HEK293 (cell line): Measurements from ENCODE around the gene FOLR2.
A peak's percentile ranks its signal among the peaks of the same experiment; 100 is the strongest.

ENCODE experiments used
- CTCF ChIA-PET: fragments of 350-600 bp; formaldehyde crosslinking; extraction: SDS; loops from one replicate; lab custom pipeline; 2021; ENCODE audit warnings: antibody characterized with exemption; lab: Yijun Ruan, JAX
- POLR2A ChIA-PET: fragments of 300-600 bp; formaldehyde crosslinking; extraction: SDS; loops from one replicate; lab custom pipeline; 2020; ENCODE audit warnings: antibody characterized with exemption, inconsistent platforms; lab: Yijun Ruan, JAX
- H3K27ac ChIP-seq: fragments of 200-500 bp; sonication (Bioruptor generic); 2 replicates; pipeline ENCODE4 v1.5.1; 2014; ENCODE audit warnings: low read depth, low read length, control low read depth, inconsistent platforms; ENCODE audit errors: extremely low read depth
- H3K36me3 ChIP-seq, 2 experiments: fragments of 200-500 bp in 1 of 2; sonication (Bioruptor generic) in 1 of 2; 1 replicate in 1 of 2; 2 replicates in 1 of 2; pipeline ENCODE4 v1.5.1; 2014 to 2017; ENCODE audit warnings: inconsistent platforms in 2 of 2, low read length in 2 of 2; ENCODE audit not compliant: control insufficient read depth in 2 of 2, insufficient read depth in 1 of 2
- H3K4me1 ChIP-seq: fragments of 200-500 bp; sonication (Bioruptor generic); 2 replicates; pipeline ENCODE4 v1.5.1; 2014; ENCODE audit warnings: mild to moderate bottlenecking, low read length, inconsistent platforms; ENCODE audit not compliant: control insufficient read depth, insufficient read depth
- H3K4me3 ChIP-seq: 2 replicates; pipeline ENCODE4 v1.5.1; 2011; ENCODE audit warnings: low read depth, mild to moderate bottlenecking, control low read depth, low read length, moderate library complexity
- H3K9me3 ChIP-seq: fragments of 200-500 bp; sonication (Bioruptor generic); 2 replicates; pipeline ENCODE4 v1.5.1; 2014; ENCODE audit warnings: low read depth, low read length, inconsistent platforms; ENCODE audit not compliant: control insufficient read depth, insufficient read depth
- GLIS1 ChIP-seq: fragments of 450-650 bp; formaldehyde crosslinking; IDR thresholded peaks from 2 replicates; pipeline ENCODE4 v1.5.1; 2016; ENCODE audit warnings: missing biosample characterization, missing genetic modification characterization
- GLIS2 ChIP-seq: fragments of 450-650 bp; formaldehyde crosslinking; IDR thresholded peaks from 2 replicates; pipeline ENCODE4 v1.5.1; 2016; ENCODE audit warnings: missing biosample characterization, missing genetic modification characterization
- KLF1 ChIP-seq: fragments of 450-650 bp; formaldehyde crosslinking; IDR thresholded peaks from 2 replicates; pipeline ENCODE4 v1.5.1; 2016; ENCODE audit warnings: missing biosample characterization, missing genetic modification characterization
- KLF8 ChIP-seq: fragments of 450-650 bp; formaldehyde crosslinking; IDR thresholded peaks from 2 replicates; pipeline ENCODE4 v1.5.1; 2016; ENCODE audit warnings: missing biosample characterization, missing genetic modification characterization
- PRDM1 ChIP-seq: fragments of 450-650 bp; formaldehyde crosslinking; IDR thresholded peaks from 2 replicates; pipeline ENCODE4; 2016; ENCODE audit warnings: missing biosample characterization, missing genetic modification characterization
- SCRT1 ChIP-seq: fragments of 450-650 bp; formaldehyde crosslinking; IDR thresholded peaks from 2 replicates; pipeline ENCODE4 v1.5.1; 2016; ENCODE audit warnings: missing biosample characterization, missing genetic modification characterization, borderline replicate concordance
- SCRT2 ChIP-seq: fragments of 450-650 bp; formaldehyde crosslinking; IDR thresholded peaks from 2 replicates; pipeline ENCODE4 v1.5.1; 2016; ENCODE audit warnings: missing biosample characterization, missing genetic modification characterization
- SP7 ChIP-seq: fragments of 450-650 bp; formaldehyde crosslinking; IDR thresholded peaks from 2 replicates; pipeline ENCODE4 v1.5.1; 2016; ENCODE audit warnings: missing biosample characterization, missing genetic modification characterization
- WT1 ChIP-seq: fragments of 450-650 bp; formaldehyde crosslinking; IDR thresholded peaks from 2 replicates; pipeline ENCODE4 v1.5.1; 2016; ENCODE audit warnings: missing biosample characterization, missing genetic modification characterization
- ZBTB17 ChIP-seq: fragments of 450-650 bp; formaldehyde crosslinking; IDR thresholded peaks from 2 replicates; pipeline ENCODE4 v1.5.1; 2016; ENCODE audit warnings: missing biosample characterization, missing genetic modification characterization
- ZBTB20 ChIP-seq: fragments of 450-650 bp; formaldehyde crosslinking; IDR thresholded peaks from 2 replicates; pipeline ENCODE4 v1.5.1; 2016; ENCODE audit warnings: missing biosample characterization, missing genetic modification characterization
- ZBTB48 ChIP-seq: fragments of 450-650 bp; formaldehyde crosslinking; IDR thresholded peaks from 2 replicates; pipeline ENCODE4 v1.5.1; 2016; ENCODE audit warnings: missing biosample characterization, missing genetic modification characterization
- ZBTB7A ChIP-seq: fragments of 450-650 bp; formaldehyde crosslinking; IDR thresholded peaks from 2 replicates; pipeline ENCODE4 v1.5.1; 2016; ENCODE audit warnings: low read depth, missing biosample characterization, missing genetic modification characterization
- ZBTB8A ChIP-seq: fragments of 450-650 bp; formaldehyde crosslinking; IDR thresholded peaks from 2 replicates; pipeline ENCODE4 v1.5.1; 2016; ENCODE audit warnings: missing biosample characterization, missing genetic modification characterization
- ZNF19 ChIP-seq: fragments of 450-650 bp; formaldehyde crosslinking; IDR thresholded peaks from 2 replicates; pipeline ENCODE4; 2016; ENCODE audit warnings: missing biosample characterization, missing genetic modification characterization, low read depth
- ZNF202 ChIP-seq: fragments of 450-650 bp; formaldehyde crosslinking; IDR thresholded peaks from 2 replicates; pipeline ENCODE4 v1.5.1; 2016; ENCODE audit warnings: missing biosample characterization, missing genetic modification characterization, borderline replicate concordance
- ZNF223 ChIP-seq: fragments of 450-650 bp; formaldehyde crosslinking; IDR thresholded peaks from 2 replicates; pipeline ENCODE4 v1.5.1; 2016; ENCODE audit warnings: missing biosample characterization, missing genetic modification characterization
- ZNF341 ChIP-seq: fragments of 450-650 bp; formaldehyde crosslinking; IDR thresholded peaks from 2 replicates; pipeline ENCODE4; 2016; ENCODE audit warnings: low read depth, missing biosample characterization, missing genetic modification characterization
- ZNF664 ChIP-seq: fragments of 450-650 bp; formaldehyde crosslinking; IDR thresholded peaks from 2 replicates; pipeline ENCODE4 v1.5.1; 2016; ENCODE audit warnings: missing biosample characterization, missing genetic modification characterization
- ZSCAN30 ChIP-seq: fragments of 450-650 bp; IDR thresholded peaks from 2 replicates; pipeline ENCODE4 v1.5.1; 2018; ENCODE audit warnings: missing biosample characterization, mild to moderate bottlenecking, missing genetic modification characterization, moderate library complexity
- ZXDB ChIP-seq: fragments of 450-650 bp; formaldehyde crosslinking; IDR thresholded peaks from 2 replicates; pipeline ENCODE4 v1.5.1; 2016; ENCODE audit warnings: missing biosample characterization, missing genetic modification characterization
- TF ChIP-seq, protein P1 (sequence below): fragments of 450-650 bp; formaldehyde crosslinking; IDR thresholded peaks from 2 replicates; pipeline ENCODE4 v1.5.1; 2016; ENCODE audit warnings: missing biosample characterization, missing genetic modification characterization, low read depth
- TF ChIP-seq, protein P2 (sequence below): fragments of 450-650 bp; formaldehyde crosslinking; IDR thresholded peaks from 2 replicates; pipeline ENCODE4 v1.5.1; 2016; ENCODE audit warnings: missing biosample characterization, missing genetic modification characterization
- TF ChIP-seq, protein P3 (sequence below): fragments of 450-650 bp; formaldehyde crosslinking; conservative IDR thresholded peaks from 2 replicates; pipeline ENCODE4 v1.5.1; 2016; ENCODE audit warnings: low read depth, missing biosample characterization, missing genetic modification characterization
- TF ChIP-seq, protein P4 (sequence below): fragments of 450-650 bp; formaldehyde crosslinking; IDR thresholded peaks from 2 replicates; pipeline ENCODE4 v1.5.1; 2016; ENCODE audit warnings: missing biosample characterization, missing genetic modification characterization

FOLR2 gene

DNA sequence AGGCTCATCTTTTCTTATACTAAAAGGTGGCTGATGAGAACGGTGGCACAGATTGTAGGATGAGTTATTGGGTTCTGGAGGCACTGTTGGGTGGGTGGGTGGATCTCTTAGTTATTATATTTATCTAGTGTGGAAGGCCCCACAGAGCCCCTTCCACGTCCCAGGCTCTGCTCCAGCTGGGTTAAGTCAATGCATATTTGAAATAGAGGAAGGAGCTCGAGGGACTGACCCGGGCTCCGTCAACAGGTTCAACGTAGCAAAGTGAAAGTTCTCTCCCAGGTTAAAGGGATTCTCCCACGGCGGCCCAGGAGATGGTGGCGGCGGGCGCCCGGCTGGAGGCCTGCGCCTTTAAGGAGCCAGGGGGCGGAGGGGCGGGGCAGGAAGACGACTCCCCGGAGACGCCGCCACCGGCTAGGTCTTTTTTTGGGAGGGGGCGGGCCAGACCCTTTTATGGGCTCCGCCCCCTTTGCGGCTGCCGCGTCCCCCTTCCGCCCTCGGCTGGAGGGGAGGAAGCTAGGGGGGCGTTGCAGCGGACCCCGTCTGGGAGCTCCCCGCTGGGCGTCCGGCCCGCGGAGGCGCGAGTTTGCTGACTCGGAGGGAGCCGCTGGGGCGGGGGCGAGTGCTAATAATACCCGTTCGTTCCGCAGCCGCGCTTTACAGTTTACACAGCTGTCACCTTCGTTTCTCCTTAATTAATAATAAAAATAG lies 6.5 kb downstream of the FOLR2 start (continued):
- no peak for TF ChIP-seq ZNF202
- TF ChIP-seq SCRT1 (tag by site-specific recombination): peak; percentile 53; the same call in 1 of the 2 replicates
- peak; percentile 45 for TF ChIP-seq ZBTB8A (tag by site-specific recombination)
- TF ChIP-seq SP7 (tag by site-specific recombination): peak; percentile 92
- peak; percentile 79 for TF ChIP-seq KLF1 (tag by site-specific recombination)
- TF ChIP-seq, protein P1, sequence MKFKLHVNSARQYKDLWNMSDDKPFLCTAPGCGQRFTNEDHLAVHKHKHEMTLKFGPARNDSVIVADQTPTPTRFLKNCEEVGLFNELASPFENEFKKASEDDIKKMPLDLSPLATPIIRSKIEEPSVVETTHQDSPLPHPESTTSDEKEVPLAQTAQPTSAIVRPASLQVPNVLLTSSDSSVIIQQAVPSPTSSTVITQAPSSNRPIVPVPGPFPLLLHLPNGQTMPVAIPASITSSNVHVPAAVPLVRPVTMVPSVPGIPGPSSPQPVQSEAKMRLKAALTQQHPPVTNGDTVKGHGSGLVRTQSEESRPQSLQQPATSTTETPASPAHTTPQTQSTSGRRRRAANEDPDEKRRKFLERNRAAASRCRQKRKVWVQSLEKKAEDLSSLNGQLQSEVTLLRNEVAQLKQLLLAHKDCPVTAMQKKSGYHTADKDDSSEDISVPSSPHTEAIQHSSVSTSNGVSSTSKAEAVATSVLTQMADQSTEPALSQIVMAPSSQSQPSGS: no peak
- no peak for TF ChIP-seq ZXDB (tag by site-specific recombination)
- TF ChIP-seq ZNF223 (tag by site-specific recombination): no peak
- no peak for TF ChIP-seq PRDM1 (tag by site-specific recombination)
- TF ChIP-seq, protein P2, sequence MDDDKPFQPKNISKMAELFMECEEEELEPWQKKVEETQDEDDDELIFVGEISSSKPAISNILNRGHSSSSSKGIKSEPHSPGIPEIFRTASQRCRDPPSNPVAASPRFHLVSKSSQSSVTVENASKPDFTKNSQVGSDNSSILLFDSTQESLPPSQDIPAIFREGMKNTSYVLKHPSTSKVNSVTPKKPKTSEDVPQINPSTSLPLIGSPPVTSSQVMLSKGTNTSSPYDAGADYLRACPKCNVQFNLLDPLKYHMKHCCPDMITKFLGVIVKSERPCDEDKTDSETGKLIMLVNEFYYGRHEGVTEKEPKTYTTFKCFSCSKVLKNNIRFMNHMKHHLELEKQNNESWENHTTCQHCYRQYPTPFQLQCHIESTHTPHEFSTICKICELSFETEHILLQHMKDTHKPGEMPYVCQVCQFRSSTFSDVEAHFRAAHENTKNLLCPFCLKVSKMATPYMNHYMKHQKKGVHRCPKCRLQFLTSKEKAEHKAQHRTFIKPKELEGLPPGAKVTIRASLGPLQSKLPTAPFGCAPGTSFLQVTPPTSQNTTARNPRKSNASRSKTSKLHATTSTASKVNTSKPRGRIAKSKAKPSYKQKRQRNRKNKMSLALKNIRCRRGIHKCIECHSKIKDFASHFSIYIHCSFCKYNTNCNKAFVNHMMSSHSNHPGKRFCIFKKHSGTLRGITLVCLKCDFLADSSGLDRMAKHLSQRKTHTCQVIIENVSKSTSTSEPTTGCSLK (tag by site-specific recombination): no peak
- peak; percentile 84 for TF ChIP-seq ZBTB7A (tag by site-specific recombination)
- no peak for TF ChIP-seq ZNF19 (tag by site-specific recombination)
- peak; percentile 84 for TF ChIP-seq GLIS1 (tag by site-specific recombination)
- TF ChIP-seq SCRT2 (tag by site-specific recombination): peak; percentile 95
- TF ChIP-seq, protein P3, sequence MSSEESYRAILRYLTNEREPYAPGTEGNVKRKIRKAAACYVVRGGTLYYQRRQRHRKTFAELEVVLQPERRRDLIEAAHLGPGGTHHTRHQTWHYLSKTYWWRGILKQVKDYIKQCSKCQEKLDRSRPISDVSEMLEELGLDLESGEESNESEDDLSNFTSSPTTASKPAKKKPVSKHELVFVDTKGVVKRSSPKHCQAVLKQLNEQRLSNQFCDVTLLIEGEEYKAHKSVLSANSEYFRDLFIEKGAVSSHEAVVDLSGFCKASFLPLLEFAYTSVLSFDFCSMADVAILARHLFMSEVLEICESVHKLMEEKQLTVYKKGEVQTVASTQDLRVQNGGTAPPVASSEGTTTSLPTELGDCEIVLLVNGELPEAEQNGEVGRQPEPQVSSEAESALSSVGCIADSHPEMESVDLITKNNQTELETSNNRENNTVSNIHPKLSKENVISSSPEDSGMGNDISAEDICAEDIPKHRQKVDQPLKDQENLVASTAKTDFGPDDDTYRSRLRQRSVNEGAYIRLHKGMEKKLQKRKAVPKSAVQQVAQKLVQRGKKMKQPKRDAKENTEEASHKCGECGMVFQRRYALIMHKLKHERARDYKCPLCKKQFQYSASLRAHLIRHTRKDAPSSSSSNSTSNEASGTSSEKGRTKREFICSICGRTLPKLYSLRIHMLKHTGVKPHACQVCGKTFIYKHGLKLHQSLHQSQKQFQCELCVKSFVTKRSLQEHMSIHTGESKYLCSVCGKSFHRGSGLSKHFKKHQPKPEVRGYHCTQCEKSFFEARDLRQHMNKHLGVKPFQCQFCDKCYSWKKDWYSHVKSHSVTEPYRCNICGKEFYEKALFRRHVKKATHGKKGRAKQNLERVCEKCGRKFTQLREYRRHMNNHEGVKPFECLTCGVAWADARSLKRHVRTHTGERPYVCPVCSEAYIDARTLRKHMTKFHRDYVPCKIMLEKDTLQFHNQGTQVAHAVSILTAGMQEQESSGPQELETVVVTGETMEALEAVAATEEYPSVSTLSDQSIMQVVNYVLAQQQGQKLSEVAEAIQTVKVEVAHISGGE (tag by site-specific recombination): peak; percentile 53
- TF ChIP-seq ZNF664: no peak

DNA sequence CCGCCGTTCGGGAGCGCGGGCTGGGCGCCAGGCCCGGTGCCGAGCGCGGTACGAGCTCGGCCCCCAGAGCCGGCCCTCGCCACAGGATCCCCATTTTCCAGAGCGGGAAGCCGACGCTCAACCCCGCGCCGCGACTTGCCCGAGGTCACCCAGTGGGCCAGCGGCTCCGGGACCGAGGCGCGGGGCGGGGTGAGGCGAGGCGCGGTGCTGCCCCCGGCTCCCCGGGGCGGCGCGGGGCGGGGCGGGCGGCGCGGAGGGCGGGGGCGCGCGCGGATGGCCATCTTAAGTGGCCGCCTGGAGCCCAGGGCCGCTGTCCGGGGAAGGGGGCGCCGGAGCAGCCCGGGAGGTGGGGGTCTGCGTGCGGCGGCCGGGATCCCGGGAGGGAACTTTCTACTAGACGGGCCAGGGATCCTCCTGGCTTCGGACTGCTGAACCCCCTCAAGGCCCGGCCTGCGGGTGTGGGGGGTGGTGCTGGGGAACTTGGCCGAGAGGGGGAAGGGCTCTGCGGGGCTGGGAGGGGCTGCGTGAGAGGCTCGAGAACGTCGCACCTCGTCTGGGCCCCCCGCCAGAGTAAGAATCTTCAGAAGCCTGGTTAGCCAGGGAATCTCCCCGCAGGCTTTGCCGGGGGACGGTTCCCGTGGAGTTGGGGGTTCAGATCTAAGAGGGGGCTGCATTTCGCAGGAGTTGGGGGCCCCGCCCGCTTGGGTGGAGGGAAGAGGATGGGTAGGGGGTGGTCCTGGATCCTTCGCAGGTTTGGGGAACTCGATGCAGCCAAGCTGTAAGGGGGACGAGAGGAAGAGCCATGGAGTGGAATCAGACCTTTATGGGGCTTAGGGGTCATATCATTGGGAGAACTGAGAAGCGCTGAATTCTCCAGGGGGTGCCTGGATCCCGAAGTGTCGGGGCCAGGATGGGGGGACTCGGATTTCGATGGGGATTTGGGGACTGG lies 7.3 kb downstream of the FOLR2 start:
- ChIA-PET CTCF (interaction anchor here (0.7 to 4.7 kb wide), 6 partner anchors 14 to 222 kb away, joined by 3 to 26 read pairs (median 4); no protein-coding TSS in a partner anchor), POLR2A (interaction anchor here (1.0 to 4.2 kb wide), 11 partner anchors 8 to 295 kb away, joined by 3 to 42 read pairs (median 5); partner anchors contain the start of genes ANAPC15, FOLR1, RNF121 and XNDC1N)
- peaks cover 3% of the 10 kb centered on the region; the same call in 1 of the 2 replicates for H3K4me1 ChIP-seq
- H3K4me3 ChIP-seq: peak overlapping the region; percentile 75
- H3K9me3 ChIP-seq: no peaks in the 10 kb centered on the region
- peak overlapping the region; percentile 92 for H3K27ac ChIP-seq
- peaks cover 0 to 29% of the 10 kb centered on the region in 2 experiments; a peak in 1 of 3 replicates for H3K36me3 ChIP-seq
- TF ChIP-seq ZBTB17 (tag by site-specific recombination) (peak; percentile 30; the same call in 1 of the 2 replicates), ZSCAN30 (peak; percentile 94), SP7 (tag by site-specific recombination) (peak; percentile 22; the same call in 1 of the 2 replicates), SCRT2 (tag by site-specific recombination) (no peak), ZNF341 (tag by site-specific recombination) (peak; percentile 81), ZBTB20 (tag by site-specific recombination) (peak; percentile 80; the same call in 1 of the 2 replicates), KLF8 (peak; percentile 82), WT1 (tag by site-specific recombination) (0 out of 2 replicates have a peak, but pooled peaks have one; percentile 0), ZBTB48 (tag by site-specific recombination) (peak; percentile 88), GLIS2 (tag by site-specific recombination) (peak; percentile 65)
- TF ChIP-seq, protein P4, sequence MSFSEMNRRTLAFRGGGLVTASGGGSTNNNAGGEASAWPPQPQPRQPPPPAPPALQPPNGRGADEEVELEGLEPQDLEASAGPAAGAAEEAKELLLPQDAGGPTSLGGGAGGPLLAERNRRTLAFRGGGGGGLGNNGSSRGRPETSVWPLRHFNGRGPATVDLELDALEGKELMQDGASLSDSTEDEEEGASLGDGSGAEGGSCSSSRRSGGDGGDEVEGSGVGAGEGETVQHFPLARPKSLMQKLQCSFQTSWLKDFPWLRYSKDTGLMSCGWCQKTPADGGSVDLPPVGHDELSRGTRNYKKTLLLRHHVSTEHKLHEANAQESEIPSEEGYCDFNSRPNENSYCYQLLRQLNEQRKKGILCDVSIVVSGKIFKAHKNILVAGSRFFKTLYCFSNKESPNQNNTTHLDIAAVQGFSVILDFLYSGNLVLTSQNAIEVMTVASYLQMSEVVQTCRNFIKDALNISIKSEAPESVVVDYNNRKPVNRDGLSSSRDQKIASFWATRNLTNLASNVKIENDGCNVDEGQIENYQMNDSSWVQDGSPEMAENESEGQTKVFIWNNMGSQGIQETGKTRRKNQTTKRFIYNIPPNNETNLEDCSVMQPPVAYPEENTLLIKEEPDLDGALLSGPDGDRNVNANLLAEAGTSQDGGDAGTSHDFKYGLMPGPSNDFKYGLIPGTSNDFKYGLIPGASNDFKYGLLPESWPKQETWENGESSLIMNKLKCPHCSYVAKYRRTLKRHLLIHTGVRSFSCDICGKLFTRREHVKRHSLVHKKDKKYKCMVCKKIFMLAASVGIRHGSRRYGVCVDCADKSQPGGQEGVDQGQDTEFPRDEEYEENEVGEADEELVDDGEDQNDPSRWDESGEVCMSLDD (tag by site-specific recombination): peak; percentile 89
